Measurements from ENCODE around the gene DTWD2.
"Not testable (repeated sequence)": the region's sequence is repeated elsewhere in the genome, so short reads cannot be mapped to it uniquely, and the experiment has no call there.

DTWD2 gene

DNA sequence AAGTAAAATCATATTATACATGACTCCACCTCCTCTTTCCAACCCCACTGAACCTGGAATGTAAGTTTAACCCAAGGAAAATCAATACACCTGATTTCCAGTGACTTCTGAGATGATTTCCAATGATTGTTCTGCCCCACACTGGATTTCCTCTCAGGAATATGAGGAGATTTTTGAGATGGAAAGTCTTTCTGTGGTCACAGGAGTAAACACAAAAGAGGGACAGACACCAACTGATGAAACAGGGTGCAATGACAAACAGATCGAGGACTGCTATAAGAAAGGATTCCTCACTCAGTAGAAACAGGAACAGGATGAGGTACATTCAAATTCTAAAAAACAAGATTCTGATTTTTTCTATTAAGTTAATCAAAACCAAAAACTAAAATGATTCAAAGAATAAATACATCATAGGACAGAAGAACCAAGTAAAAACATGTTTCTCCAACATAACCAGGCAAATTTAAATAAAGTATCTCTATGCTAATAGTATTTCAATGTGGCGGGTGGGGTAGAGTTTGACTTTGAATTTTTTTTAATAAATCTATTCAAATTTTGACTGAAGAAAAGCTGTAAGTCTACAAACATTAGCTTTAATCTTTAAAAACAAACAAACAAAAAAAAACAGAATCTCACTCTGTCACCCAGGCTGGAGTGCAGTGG, 42.1 kb downstream of the DTWD2 start:
- DNase-seq = no peak

DNA sequence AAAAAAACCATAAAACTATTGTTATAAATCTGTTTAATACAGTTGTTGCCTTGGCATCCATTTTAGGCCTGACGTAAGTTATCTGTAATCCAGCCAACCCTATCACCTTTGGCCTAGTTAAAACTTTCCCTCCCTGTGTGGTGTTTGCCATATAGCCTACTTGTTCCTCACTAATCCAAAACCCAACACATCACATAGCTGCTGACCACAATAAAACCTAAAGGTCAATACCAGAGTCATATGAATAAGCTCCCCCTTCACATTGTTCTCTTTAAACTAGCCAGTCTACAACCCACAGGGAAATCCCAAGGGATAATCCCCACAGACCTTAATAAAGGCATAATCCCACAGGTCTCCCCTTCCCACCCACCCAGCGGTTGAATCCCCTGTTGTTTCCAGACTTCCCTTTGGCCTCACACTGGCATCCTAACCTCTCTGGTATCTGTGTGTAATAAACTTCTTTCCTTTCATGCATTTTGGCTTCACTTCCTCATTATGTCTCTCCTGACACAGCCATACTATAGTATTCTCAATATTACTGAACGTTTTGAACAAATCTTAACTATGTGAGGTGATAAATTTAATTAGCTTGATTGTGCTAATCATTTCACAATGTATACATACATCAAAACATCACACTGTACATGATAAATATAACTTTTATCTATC, 50.8 kb downstream of the DTWD2 start:
- DNase-seq = no peak

DNA sequence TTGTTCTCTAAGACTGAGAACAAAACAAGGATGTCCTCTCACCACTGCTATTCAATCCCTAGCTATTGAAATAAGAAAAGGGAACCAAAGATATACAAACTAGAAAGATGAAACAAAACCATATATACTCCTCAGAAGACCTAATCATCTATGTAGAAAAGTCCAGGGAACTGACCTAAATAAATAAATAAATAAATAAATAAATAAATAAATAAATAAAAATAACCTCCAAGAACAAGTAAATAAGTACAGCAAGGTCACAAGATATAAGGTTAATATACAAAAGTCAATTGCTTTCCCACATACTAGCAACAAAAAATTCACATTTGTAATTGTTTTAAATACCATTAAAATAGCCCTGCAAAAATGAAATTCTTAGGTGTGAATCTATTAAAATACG, 54.6 kb downstream of the DTWD2 start:
- DNase-seq = no peak

DNA sequence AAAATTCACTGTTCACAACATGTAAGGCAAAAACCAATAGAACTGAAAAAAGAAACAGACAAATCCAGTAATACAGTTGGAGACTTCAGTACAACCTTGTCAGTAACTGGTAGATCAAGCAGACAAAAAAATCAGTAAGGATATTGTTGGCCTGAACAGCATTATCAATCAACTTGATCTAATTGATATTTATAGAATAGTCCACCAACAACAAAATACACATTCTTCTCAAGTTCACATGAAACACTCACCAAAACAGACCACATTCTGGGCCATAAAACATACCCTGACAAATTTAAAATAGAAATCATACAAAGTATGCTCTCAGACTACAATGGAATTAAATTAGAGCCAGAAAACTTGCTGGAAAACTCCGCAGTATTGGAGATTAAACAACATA, 56.8 kb downstream of the DTWD2 start:
- DNase-seq = no peak

DNA sequence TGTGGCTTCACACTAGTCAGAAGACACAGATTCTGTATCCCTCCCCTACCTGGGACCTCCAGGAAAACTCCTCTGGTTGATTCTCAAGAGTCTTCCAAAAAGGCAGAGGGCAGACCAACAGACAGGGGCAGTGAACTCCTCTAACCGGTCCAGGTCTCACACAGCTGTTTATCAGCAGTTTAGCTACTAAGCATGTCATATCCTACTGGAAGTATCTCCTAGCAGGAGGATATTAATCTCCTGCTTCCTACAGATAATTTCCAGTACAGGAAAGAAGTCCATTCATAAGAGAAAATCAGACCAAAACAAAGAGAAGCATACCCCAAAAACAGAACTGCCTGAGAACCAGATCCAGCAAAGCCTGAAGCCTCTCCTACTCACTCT, 64.3 kb downstream of the DTWD2 start:
- DNase-seq = no peak

DNA sequence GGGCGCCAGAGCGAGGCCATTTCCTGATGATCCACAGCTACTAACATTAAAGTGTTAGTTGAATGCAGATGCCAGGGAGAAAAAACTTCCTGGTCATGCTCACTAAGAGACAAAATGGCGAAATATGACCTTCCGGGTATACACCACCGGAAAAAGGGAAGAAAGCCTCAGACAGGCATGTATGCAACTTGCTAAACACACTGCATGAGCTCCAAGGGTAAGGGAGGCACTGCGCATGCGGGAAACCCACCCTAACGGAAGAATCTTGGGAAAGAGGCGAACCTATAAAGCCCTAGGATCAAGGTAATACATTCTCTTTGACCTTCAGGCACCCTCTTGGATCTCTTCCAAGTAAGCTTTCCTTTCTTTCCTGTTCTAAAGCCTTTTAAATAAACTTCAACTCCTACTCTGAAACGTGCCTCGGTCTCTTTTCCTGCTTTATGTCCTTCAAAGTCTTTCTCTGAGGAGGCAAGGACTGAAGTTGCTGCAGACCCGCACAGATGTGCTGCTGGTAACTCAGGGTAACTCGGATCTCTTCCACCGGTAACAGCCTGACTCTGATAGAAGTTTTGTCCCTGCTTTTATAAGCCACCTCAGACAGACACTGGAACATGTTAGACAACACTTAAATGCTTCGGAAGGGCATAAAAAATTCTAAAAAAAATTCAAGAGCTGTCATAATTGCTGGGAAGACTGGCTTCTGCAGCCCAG, 64.9 kb downstream of the DTWD2 start:
- DNase-seq = no peak

DNA sequence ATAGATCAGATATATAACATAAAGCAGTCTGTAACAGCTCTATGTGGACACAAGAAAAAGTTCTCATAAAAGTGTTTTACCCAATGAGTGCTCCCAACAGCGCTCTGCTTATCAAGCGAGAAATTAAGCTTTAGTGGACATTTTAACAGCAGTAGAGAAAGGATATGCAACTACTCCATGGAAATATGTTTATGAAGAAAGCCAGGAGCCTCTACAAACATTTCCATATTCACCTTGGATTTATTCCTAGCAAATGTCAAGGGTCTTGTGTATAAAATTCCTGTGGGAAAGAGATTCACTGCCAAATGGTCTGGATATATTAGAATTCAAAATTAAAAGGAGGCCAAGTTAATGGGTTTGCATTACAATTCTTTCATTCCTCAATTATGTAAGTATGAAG, 66.5 kb downstream of the DTWD2 start:
- DNase-seq = no peak

DNA sequence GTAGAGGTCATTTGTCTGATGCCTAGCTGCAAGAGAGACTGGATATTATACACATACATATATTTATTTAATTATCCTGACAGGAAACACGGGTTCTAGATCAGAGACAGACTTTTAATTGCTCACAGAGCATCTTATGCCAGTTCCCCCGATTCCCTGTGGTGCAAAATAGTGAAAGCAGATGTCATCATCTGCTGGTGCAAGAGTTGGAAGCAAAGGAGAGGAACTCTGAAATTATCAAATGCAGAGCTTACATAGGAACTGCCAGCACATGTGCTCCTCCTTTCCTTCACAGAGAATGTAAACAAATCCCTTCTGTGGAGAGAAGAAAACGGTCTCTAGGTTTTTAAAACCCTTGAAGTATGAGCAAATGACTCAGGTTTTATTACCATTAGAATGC, 69.3 kb downstream of the DTWD2 start:
- DNase-seq = no peak

DNA sequence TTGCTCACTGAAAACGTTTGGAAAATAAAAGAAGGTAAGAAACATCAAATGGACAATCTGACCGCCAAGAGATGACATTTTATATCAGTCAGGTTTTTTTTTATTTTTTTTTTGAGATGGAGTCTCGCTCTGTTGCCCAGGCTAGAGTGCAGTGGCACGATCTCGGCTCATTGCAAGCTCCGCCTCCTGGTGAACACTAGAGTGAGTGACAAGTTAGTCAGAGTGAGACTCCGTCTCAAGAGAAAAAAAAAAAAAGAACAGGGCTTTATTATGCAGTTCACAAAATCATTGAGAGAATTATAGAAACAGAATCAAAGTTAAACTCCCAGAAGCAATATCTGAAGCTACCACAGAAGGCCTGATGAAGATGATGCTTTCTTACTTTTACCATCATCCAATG, 70.1 kb downstream of the DTWD2 start:
- DNase-seq = no peak

DNA sequence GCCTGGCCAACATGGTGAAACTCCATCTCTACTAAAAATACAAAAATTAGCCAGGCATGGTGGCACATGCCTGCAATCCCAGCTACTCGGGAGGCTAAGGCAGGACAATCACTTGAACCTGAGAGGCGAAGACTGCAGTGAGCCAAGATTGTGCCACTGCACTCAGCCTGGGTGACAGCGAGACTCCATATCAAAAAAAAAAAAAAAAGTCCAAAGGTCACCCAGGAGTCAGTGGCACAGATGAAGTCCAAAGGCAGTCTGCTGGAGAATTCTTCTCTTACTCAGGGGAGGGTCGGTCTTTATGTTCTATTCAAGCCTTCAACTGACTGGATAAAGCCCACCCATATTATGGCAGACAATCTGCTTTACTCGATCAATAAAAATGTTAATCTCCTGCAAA, 80.8 kb downstream of the DTWD2 start:
- DNase-seq = not testable (repeated sequence)

DNA sequence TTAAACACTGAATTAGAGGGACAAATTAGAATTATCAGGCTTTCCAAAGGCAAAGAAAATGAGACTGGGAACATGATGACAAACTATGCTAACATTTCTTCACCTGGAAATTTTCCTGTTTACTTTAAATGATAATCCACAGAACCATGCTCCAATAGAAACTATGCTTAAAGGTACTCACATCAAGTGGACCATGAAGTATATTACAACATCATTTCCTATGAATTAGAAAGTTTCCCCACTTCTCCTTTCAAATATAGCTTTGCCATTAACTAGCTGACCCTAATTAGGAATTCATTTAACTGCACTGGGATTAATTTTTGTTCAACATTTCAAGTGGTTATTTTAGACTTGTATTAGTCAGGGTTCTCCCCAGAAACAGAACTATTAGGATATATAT, 81.4 kb downstream of the DTWD2 start:
- no peak for DNase-seq

DNA sequence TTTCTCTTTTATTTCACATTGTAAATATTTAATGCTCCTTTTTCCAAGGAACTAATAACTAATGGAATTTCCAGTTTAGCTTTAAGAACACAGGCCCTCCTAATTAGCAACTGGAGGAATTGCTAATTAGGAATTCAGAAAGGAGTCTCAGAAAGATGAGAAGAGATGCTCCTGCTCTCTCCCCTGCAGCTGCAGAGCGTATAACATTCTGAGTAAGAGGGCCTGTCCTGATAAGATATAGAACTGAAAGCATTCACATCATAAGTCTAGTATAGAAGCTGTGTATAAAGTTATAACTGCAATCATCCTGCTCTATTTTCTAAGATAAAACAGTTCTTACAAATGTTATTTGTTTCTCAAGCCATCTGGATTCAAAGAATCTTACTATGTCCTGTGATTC, 83.2 kb downstream of the DTWD2 start:
- DNase-seq = no peak

DNA sequence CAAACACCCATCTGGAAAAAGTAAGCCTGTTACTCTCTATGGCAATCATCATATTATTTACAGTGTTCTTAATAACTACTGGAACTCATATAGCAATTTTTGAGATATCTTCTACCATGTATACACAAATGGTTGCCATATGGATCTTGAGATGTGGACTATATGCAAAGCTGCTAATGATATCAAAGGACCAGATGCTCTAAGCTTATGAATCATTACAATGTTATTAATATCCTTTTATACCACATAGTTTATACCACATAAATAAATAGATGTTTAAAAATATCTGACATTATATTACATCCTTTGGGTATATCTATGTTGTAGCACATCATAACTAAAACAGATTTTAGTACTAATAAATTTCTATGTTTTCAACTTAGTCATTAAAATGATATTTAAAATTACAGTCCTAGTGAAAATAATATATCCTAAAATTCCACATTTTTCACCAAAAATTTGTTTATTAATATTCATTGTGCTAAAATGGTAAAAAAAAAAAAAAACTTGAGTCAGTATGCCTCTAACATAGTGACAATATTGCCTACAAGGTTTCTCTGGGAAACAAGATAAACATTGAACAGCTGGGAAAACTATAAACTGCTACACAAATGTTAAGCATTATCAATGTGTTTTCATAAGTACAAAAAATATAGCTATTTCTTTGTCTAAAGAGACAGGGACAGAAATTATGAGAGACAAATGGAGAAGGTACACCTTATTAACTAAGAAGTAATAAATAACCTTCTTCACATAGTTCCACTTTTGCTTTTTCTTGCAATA, 85.5 kb downstream of the DTWD2 start:
- no peak for DNase-seq

DNA sequence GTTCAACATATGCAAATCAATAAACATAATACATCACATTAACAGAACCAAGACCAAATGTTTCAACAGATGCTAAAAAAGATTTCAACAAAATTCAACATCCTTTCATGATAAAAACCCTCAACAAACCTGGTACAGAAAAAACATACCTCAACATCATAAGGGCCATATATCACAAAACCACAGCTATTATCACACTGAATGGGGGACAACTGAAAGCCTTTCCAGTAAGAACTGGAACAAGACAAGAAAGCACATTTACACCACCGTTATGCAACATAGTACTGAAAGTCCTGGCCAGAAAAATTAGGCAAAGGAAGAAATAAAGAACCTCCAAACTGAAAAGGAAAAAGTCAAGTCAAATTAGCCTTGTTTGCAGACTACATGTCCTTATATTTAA, 93.6 kb downstream of the DTWD2 start:
- DNase-seq = no peak

DNA sequence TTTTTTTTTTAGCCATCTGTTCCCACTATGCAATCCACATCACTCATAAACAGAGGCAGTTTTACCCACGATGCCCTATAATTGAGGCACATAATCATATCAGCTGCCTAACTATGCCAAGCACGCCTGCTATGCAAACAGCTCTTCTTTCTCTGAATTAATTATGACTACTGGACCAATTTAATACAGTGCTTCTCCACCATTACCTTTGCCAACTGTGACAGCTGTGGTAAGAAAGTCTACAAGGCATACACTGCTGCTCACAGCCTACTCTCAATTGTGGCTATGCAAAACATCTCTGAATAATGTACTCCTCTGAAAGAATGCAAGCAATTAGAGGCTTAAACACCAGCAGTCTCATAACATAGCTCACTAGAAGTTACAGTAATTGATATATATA, 97.1 kb downstream of the DTWD2 start:
- DNase-seq = no peak

DNA sequence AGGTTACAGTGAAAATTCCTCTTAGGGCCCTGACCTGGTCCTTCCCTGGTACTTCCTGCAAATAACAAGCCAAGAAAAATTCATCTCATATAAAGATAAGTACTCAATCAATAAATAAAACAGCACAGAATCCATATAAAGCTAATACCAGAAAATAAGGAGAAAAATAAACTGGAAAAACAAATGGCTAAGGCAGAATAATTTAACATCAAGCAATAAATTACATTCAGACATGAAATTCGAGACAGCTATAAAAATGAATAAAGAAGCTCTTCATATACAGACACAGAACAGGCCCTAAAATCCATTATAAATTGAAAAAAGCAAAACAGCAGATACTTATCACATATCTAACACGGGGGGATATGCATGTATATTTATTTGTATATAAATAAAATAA, 99.2 kb downstream of the DTWD2 start:
- DNase-seq = no peak

DNA sequence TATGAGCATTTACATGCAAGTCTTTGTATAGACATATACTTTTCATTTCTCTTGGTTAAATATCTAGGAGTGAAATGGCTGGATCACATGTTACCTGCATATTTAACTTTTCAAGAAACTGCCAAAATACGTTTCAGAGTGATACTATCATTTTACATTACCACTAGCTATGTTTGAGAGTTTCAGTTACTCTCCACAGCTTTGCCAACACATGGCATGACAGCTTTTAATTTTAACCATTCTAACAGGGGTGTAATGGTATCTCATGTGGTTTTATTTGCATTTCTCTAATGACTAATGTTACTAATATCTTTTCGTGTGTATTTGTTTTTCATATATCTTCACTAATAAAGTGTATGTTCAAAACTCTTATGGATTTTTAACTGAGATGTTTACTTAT, 99.8 kb downstream of the DTWD2 start:
- no peak for DNase-seq

DNA sequence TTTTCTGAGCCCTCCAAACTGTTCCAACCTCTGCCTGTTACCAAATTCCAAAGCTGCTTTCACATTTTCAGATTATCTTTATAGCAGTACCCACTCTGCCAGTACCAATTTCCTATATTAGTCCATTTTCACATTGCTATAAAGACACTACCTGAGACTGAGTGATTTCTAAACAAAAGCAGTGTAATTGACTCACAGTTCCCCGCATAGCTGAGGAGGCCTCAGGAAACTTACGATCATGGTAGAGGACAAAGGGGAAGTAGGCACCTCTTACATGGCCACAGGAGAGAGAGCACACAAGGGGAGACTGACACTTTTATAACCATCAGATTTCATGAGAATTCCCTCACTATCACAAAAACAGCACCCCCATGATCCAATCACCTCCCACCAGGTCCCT, 105.0 kb downstream of the DTWD2 start:
- DNase-seq = no peak

DNA sequence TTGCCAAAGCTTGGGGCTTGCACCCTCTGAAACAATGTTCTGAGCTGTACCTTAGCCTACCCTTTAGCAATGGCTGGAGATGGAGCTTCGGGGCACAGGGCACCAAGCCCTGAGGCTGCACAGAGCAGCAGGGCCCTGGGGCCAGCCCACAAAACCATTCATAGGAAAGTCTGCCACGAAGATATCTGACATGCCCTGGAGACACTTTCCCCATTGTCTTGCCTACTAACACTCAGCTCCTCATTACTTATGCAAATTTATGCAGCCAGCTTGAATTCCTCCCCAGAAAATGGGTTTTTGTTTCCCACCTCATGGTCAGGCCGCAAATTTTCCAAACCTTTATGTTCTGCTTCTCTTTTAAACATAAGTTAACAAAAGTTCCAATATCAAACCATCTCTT, 105.7 kb downstream of the DTWD2 start:
- DNase-seq = no peak

DNA sequence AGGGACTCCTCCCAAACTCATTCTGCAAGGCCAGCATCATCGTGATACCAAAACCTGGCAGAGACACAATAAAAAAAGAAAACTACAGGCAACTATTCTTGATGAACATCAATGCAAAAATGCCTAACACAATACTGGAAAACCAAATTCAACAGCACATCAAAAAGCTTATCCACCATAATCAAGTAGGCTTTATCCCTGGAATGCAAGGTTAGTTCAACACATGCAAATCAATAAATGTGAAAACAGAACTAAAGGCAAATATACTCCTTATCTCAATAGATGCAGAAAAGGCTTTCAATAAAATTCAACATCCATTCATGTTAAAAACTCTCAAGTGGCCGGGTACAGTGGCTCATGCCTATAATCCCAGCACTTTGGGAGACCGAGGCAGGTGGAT, 111.5 kb downstream of the DTWD2 start:
- DNase-seq = not testable (repeated sequence)

DNA sequence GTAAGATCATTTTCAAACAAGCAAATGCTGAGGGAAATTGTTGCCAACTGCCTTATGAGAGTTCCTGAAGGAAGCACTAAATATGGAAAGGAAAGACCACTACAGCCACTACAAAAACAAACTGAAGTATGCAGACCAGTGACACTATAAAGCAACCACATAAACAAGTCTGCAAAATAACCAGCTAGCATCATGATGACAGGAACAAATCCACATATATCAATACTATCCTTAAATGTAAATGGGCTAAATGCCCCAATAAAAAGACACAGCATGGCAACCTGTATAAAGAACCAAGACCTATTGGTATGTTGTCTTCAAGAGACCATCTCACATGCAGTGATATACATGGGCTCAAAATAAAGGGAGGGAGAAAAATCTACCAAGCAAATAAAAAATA, 113.2 kb downstream of the DTWD2 start:
- no peak for DNase-seq

DNA sequence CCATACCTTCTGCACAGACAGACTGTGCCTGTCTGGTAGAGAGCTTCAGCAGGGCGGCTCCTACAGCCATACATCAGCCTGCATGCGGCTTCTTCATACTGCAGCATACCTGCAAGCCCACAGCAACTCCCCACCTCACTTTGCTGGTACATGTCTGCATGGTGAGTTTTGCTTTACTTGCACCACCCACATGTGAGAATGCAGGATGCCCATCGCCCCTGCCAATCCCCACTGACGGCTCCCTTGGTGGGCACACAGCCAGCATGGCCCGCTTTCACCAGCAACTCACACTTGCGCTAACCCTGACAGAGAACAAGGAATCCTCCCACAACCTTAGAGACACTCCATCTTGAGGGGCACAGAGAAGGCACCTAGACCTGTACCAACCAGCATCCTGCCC, 114.9 kb downstream of the DTWD2 start:
- no peak for DNase-seq

DNA sequence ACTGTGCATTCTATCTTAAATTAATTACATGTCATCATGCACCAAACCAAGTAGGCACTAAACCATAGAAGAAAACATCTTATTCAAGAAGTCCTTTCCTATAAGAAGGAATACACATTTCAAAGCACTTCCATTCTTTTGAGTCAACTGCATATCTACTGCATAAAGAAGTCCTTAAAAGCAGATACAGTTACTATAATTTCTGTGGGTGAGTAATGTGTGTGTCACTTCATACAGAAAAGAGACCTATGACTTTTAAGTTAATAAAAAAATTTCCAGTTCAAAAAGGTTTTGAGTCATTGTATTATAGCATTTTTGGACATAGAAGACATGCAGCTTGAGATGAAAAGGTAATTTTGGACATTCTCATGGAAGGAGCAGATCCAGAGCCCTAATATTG, 125.0 kb downstream of the DTWD2 start:
- no peak for DNase-seq

DNA sequence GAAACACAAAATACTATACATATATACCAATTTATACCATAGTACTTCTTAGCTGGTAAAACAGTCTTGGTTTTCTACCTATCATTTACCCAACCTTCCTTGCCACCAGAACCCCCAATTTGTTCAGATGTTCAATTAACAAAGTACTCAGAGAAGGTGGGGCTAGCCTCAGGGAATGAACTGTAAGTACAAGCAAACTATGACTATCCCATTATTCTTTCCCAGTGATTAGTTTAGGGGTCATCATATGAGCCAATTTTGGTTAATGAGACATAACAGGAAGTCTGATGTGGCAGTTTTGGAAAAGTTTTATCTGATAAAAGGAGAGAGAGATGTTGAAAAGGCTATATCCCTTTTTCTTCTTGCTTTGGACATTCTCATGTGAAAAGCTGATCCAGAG, 125.8 kb downstream of the DTWD2 start:
- no peak for DNase-seq

Measured in T-helper 9 cell (primary cell).